Measurements from ENCODE around the gene PNLIPRP1.

PNLIPRP1 gene

DNA sequence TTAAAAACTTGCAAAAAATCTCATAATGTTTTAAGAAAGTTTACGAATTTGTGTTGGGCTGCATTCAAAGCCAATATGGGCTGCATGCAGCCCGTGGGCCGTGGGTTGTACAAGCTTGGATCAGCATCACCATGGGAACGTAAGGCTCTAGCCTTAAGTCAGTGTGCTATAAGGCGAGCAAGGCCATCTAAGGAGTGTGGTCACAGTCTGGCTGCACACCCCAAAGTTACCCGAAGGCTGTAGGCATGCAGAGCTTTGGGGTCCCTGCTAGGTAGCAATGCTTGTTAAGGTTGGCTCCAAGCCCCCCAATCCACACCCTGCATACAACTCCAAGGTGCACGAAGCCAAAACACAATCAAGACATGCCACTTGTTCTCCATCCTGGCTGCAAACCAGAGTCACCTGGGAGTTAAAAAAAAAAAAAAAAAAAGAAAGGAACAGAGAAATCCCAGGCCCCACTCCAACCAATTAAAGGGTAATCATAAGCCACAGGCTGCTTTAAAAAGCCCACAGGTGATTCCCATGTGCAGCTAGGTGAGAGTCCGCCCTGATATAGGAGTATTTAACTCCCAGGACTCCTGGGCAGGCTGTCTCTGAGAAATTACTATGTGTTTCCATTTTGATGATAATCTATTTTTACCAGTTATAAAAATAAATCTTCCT, 21.5 kb downstream of the PNLIPRP1 start:
- CTCF ChIA-PET, result no interaction called here
- H3K27ac Mint-ChIP-seq, result no peak overlapping the region
- no peaks in the 10 kb centered on the region for H3K36me3 Mint-ChIP-seq

DNA sequence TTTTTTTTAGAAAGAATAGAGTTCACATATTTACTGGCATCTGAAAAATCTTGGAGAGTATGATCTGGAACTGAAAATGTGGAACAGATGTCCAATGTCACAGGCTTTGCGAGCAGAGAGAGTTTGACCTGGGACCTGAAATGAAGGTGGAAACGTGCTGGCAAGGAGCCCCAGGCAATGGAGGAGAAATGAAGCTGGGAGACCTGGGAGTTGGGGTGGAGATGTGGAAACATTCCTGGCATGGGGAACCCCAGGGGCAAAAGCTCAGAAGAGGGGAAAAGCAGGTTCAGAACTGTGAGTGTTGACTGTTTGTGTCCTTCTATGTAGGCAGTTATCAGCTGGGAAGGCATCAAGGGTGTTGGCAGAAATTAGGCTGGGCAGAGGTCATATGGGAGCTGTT, 22.7 kb downstream of the PNLIPRP1 start:
- Mint-ChIP-seq H3K4me1 (no peaks in the 10 kb centered on the region), H3K9me3 (no peaks in the 10 kb centered on the region), H3K27me3 (peaks cover 21% of the 10 kb centered on the region), H3K36me3 (no peaks in the 10 kb centered on the region), H3K27ac (no peak overlapping the region), H3K4me3 (no peak overlapping the region)
- CTCF ChIA-PET, result no interaction called here
- no peak for DNase-seq

More for the DNA sequence above, 21.5 kb downstream of the PNLIPRP1 start:
- Mint-ChIP-seq H3K27me3 (peaks cover 21% of the 10 kb centered on the region), H3K4me3 (no peak overlapping the region), H3K4me1 (no peaks in the 10 kb centered on the region), H3K9me3 (no peaks in the 10 kb centered on the region)
- no peak for DNase-seq

DNA sequence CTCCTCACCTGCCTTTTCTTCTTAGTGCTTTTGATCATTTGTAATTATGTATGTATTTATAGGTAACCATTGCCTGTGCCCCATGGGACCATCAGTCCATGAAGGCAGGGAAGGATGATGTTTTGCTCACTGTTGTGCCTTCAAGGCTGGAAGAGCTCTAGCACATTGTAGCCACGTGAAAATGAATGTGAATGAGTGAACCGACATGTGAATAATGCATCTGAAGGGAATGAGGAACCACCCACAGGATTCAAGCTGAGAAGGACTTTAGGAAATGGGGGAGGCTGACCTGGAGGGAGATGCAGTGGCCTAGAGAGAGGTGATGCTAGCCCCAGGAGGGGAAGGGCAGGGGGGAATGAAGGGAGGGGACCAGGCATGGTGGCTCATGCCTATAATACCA, 24.0 kb downstream of the PNLIPRP1 start:
- no peaks in the 10 kb centered on the region for H3K36me3 Mint-ChIP-seq
- no peak overlapping the region for H3K27ac Mint-ChIP-seq
- no peaks in the 10 kb centered on the region for H3K9me3 Mint-ChIP-seq
- DNase-seq, result no peak
- no peak overlapping the region for H3K4me3 Mint-ChIP-seq
- peaks cover 8% of the 10 kb centered on the region for H3K27me3 Mint-ChIP-seq
- CTCF ChIA-PET, result no interaction called here
- H3K4me1 Mint-ChIP-seq, result no peaks in the 10 kb centered on the region

DNA sequence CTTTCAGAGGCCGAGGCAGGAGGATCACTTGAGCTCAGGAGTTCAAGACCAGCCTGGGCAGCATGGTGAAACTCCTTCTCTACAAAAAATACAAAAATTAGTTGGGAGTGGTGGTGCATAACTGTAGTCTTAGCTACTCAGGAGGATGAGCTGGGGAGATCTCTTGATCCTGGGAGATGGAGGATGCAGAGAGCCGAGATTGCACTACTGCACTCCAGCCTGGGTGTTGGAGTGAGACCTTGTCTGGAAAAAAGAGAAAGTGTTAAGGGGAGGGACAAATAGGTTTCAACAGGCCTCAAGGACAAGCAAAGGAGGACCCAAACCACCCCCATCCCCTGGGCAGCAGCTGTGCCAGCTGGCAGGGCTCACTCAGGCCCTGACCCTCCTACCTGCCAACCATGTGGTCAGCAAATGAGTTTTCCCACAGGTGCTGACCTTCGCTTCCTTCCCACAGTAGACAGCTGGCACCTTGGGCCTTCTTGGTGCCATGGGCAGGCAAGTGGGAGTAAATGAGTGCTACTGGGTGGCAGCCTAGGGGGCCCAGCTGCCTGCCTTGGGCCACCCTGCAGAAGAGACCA, 24.5 kb downstream of the PNLIPRP1 start:
- CTCF ChIA-PET, result no interaction called here
- Mint-ChIP-seq H3K36me3 (no peaks in the 10 kb centered on the region), H3K4me1 (no peaks in the 10 kb centered on the region), H3K27ac (no peak overlapping the region), H3K9me3 (no peaks in the 10 kb centered on the region), H3K4me3 (no peak overlapping the region), H3K27me3 (peaks cover 3% of the 10 kb centered on the region)
- DNase-seq, result no peak

DNA sequence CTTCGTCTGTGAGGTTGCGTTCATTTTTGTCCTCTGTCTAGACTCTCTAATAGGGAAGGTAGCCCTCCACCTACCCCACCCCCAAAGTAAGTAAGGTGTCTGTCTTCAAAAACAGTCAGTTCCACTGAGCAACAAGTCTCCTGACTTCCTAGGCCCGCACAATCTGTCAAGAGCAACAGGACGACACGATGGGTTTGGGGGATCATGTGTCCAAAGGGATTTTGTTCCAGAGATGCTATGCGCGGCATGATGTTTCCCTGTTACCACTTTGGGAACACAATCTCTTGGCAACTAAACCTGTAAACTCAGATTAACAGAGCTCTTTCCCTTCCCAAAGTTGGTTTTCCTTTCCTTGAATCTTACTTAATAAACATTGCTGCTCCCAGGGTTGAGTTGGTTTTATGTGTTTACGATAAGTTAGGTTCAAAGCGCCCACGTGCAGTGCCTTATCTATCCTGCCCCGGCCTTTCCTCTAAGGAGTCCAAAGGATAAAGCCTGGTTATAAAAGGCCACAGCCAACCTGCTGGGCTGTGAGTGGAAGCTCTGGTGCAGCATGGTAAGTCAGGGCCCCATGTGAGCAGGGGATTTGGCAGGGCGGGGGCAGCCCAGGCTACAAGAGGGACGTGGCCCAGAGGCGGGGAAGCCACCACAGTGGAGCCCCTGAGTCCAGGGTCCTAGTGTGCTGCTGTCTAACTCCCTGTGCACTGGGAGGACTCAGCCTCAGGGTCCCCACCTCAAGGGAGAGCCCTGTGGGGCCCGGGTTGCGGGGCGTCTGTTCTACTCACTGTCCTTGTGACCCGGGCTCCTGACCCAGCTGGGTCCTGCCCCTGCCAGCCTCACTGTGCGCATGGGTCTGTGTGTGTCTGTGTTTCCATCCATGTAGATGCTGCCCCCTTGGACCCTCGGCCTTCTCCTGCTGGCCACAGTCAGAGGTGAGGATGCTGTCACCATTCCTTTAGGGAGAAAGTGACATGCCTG, 30.0 kb downstream of the PNLIPRP1 start, which contains the start of gene PNLIPRP2:
Gene PNLIPRP2, plus strand, starts transcription at position 531 of the 978 bp plus-strand sequence.
- no peaks in the 10 kb centered on the region for H3K9me3 Mint-ChIP-seq
- CTCF ChIA-PET, result no interaction called here

DNA sequence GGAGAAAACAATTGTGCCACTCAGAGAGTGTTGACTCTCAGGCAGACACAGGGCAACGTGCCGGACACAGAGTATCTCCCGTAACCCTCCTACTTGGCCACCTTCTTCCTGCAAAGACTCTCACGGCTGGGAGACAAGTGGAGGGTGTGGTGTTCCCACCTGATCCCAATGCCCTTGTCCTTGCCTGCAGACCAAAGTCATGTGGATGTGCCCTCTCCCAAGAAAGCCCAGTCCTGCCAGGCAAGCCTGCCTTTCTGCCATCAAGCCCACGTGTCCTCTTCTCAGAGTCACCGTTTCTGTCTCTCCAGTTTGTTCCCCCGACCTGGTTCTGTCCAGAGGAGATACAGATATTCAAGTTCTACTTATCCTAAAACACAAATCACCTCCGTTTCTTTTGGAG, 30.7 kb downstream of the PNLIPRP1 start:
- no peak overlapping the region for H3K4me3 Mint-ChIP-seq
- H3K4me1 Mint-ChIP-seq, result no peaks in the 10 kb centered on the region
- H3K27me3 Mint-ChIP-seq, result peaks cover 1% of the 10 kb centered on the region
- DNase-seq, result no peak
- no peak overlapping the region for H3K27ac Mint-ChIP-seq
- CTCF ChIA-PET, result no interaction called here
- no peaks in the 10 kb centered on the region for H3K9me3 Mint-ChIP-seq
- no peaks in the 10 kb centered on the region for H3K36me3 Mint-ChIP-seq

More for the DNA sequence above, 30.0 kb downstream of the PNLIPRP1 start, which contains the start of gene PNLIPRP2:
- no peak within 1 kb of the TSS for H3K27ac Mint-ChIP-seq
- no peaks in the 10 kb centered on the region for H3K4me1 Mint-ChIP-seq
- H3K27me3 Mint-ChIP-seq, result no peaks in the 10 kb centered on the region
- DNase-seq, result no peak
- no peaks in the 10 kb centered on the region for H3K36me3 Mint-ChIP-seq
- no peak within 1 kb of the TSS for H3K4me3 Mint-ChIP-seq

DNA sequence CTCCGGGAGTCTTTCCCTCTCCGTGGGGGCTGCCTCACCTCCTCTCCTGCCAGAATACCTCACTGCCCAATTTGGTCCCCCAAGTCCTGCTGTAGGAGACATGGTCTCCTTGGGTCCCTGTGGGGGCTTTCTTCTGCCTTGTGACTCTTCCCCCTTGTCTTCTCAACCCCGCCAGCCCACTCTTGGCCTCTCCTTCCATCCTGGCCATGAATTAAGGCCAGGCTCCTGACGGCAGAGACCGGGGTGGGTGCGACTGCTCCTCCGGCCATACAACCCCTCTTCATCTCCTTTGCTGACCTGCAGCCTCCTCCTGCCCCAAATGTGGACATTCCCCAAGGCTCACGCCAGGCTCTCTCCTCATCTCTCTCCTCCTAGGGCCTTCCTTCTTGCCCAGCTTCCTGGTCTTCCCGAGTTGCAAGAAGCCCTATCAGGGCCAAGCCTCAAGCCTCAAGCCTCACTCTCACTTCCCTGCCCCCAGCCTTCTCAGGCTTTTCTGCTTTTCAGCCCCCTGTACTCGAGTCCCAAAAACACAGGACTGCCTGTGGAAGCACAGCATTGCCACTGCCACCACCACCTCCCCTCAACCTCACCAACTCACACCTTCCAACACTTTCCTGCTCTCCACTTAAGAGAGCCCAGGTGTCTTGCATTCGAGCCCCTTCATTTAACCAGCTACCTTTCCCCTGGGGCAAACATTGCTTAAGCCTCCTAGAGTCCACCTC, 31.3 kb downstream of the PNLIPRP1 start:
- peaks cover 7% of the 10 kb centered on the region for H3K27me3 Mint-ChIP-seq
- no peak overlapping the region for H3K27ac Mint-ChIP-seq
- H3K9me3 Mint-ChIP-seq, result no peaks in the 10 kb centered on the region
- no peak overlapping the region for H3K4me3 Mint-ChIP-seq
- DNase-seq, result no peak
- CTCF ChIA-PET, result no interaction called here
- no peaks in the 10 kb centered on the region for H3K4me1 Mint-ChIP-seq
- no peaks in the 10 kb centered on the region for H3K36me3 Mint-ChIP-seq

DNA sequence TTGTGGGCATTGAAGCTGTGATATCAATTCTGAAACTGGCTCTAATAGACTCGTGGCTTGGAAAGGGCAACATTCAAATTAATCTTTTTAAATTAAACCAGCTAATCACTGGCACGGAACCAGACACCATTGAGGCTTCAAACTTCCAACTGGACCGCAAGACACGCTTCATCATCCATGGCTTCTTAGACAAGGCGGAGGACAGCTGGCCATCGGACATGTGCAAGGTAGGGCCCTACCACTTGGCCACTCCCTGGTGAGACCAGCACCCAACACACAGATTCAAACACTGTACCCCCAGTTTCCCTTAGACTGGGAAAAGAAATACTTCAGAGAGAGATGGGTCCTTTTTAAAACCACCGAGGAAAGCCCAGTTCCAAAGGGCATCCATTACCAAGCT, 35.1 kb downstream of the PNLIPRP1 start:
- no peaks in the 10 kb centered on the region for H3K36me3 Mint-ChIP-seq
- no peak for DNase-seq
- no peaks in the 10 kb centered on the region for H3K4me1 Mint-ChIP-seq
- H3K9me3 Mint-ChIP-seq, result no peaks in the 10 kb centered on the region
- no peak overlapping the region for H3K4me3 Mint-ChIP-seq
- H3K27me3 Mint-ChIP-seq, result peaks cover 23% of the 10 kb centered on the region
- no peak overlapping the region for H3K27ac Mint-ChIP-seq
- CTCF ChIA-PET, result no interaction called here

DNA sequence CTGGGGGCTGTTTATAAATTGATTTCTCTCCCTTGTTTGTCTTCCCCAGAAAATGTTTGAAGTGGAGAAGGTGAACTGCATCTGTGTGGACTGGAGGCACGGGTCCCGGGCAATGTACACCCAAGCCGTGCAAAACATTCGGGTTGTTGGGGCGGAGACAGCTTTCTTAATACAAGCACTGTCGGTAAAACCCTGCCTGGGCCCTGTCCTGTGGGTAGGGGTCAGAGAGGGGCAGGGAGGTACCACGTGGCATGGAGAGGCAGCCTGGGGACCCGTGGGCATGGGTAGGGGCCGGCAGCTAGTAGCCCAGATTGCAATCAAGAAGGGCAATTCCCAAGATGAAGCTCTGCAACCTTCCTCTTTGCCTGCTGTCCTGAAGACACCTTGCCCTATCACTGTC, 36.1 kb downstream of the PNLIPRP1 start:
- Mint-ChIP-seq H3K36me3 (no peaks in the 10 kb centered on the region), H3K27ac (no peak overlapping the region), H3K4me1 (no peaks in the 10 kb centered on the region), H3K9me3 (no peaks in the 10 kb centered on the region), H3K4me3 (no peak overlapping the region), H3K27me3 (peaks cover 24% of the 10 kb centered on the region)
- CTCF ChIA-PET, result interaction anchor here (0.7 kb wide), 1 partner anchor 163 kb away, joined by 3 read pairs; no protein-coding TSS in a partner anchor
- DNase-seq, result no peak

DNA sequence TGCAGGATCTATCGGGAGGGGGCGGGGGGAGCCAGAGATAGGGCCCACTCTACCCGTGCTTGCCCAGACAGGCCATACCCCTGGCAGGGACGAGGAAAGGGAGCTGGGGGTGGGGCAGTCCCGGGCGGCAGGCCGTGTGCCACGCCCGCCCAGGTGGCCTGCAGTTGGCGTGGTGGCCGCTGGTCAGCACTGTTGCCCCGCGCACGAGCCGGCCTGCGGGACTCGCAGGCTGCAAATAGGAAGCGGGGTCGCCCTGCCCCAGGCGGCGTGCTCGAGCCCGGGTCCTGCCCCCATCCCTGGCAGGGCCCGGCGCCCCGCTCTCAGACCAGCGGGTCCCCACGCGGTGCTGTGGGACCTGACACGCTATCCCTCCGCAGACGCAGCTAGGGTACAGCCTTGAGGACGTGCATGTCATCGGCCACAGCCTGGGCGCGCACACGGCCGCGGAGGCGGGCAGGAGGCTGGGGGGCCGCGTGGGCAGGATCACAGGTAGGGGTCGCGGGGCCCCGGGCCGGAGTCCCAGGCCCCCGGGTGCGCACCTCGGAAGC, 36.7 kb downstream of the PNLIPRP1 start:
- DNase-seq, result no peak
- no peak overlapping the region for H3K27ac Mint-ChIP-seq
- H3K4me1 Mint-ChIP-seq, result no peaks in the 10 kb centered on the region
- no peaks in the 10 kb centered on the region for H3K36me3 Mint-ChIP-seq
- no peak overlapping the region for H3K4me3 Mint-ChIP-seq
- CTCF ChIA-PET, result interaction anchor here (0.7 kb wide), 1 partner anchor 162 kb away, joined by 3 read pairs; no protein-coding TSS in a partner anchor
- H3K27me3 Mint-ChIP-seq, result peaks cover 26% of the 10 kb centered on the region
- H3K9me3 Mint-ChIP-seq, result no peaks in the 10 kb centered on the region

DNA sequence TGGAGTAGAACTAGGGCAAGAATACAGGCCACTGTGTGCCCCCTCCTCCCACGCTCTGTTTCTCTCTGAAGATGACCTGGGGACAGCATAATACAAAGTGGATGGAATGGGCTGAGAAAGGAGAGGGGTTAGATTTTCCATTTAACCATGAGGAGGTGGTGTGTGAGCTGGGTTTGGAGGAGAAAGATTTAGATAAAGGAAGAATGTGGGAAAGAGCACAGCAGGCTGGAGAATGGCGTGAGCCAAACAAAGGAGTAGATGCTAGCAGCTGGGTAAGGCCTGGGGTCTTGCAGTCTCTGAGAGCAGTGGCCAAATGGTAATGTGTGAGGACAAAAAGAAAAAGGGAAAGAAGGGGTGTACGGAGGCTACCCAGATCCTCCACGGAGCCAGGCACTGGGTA, 38.6 kb downstream of the PNLIPRP1 start:
- Mint-ChIP-seq H3K9me3 (no peaks in the 10 kb centered on the region), H3K27ac (no peak overlapping the region), H3K4me1 (no peaks in the 10 kb centered on the region), H3K27me3 (peaks cover 26% of the 10 kb centered on the region), H3K4me3 (no peak overlapping the region), H3K36me3 (no peaks in the 10 kb centered on the region)
- CTCF ChIA-PET, result interaction anchor here (0.6 kb wide), 1 partner anchor 220 kb away, joined by 3 read pairs; the partner anchor contains the start of gene ENO4
- DNase-seq, result no peak

DNA sequence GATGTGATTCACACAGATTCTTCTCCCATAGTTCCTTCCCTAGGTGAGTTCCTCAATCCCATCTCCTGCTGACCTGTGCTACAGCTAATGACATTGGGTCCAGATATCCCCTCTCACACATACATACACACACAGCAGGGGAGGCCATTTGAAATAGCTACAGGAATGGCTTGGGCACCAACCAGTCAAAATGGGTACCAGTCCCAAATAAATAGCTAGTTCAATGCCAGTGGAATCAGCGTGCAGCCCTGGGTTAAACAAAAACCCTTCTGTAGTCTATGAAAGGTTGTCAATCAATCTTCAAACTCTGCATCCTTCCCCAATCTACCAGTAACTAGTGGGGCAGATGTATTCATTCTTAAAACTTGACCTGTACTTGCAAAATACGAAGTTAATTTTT, 39.3 kb downstream of the PNLIPRP1 start:
- H3K4me1 Mint-ChIP-seq, result no peaks in the 10 kb centered on the region
- no peaks in the 10 kb centered on the region for H3K36me3 Mint-ChIP-seq
- no peak overlapping the region for H3K4me3 Mint-ChIP-seq
- H3K9me3 Mint-ChIP-seq, result no peaks in the 10 kb centered on the region
- no peak overlapping the region for H3K27ac Mint-ChIP-seq
- peaks cover 26% of the 10 kb centered on the region for H3K27me3 Mint-ChIP-seq
- CTCF ChIA-PET, result no interaction called here
- no peak for DNase-seq

DNA sequence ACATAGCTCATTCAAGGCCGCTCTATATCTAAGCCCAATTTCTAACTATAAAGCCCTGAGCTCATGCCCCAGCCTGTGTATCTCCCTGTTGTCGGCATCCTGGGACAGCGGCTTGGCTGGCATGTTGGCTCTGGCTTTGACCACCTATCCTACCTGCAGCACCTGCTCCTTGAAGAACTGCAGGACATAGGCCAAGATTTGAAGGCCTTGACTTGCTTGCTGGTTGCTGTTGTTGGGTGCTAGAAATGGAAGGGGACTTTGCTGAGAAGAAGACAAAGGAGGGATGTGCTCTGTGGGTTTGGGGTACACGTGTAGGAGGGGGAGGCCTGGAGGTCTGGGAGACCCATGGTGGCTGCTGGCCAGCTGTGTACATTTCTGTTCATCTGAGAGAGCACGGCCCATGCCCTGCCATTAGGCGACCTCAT, 41.1 kb downstream of the PNLIPRP1 start:
- CTCF ChIA-PET, result no interaction called here

More for the DNA sequence above, 41.1 kb downstream of the PNLIPRP1 start:
- H3K4me1 Mint-ChIP-seq, result no peaks in the 10 kb centered on the region
- H3K27me3 Mint-ChIP-seq, result peaks cover 25% of the 10 kb centered on the region
- no peaks in the 10 kb centered on the region for H3K36me3 Mint-ChIP-seq
- no peak for DNase-seq
- no peaks in the 10 kb centered on the region for H3K9me3 Mint-ChIP-seq
- H3K27ac Mint-ChIP-seq, result no peak overlapping the region
- H3K4me3 Mint-ChIP-seq, result no peak overlapping the region
